Progenitor cell of endocrine pancreas (in vitro differentiated cells): ENCODE measurements around the gene ACSF3. TPM values are rescaled to one million over a fixed set of nuclear protein-coding genes. Genes with fewer than 3 reads are reported as not detected.
A peak's percentile ranks its signal among the peaks of the same experiment; 100 is the strongest.

Source experiments
- DNase-seq: peaks from one replicate; pipeline ENCODE4 v3.0.0; 2021; ENCODE audit warnings: low spot score; ENCODE audit not compliant: unreplicated experiment
- H3K27ac Mint-ChIP-seq: 2 replicates; pipeline ENCODE4 v1.8.0; 2021; ENCODE audit warnings: mild to moderate bottlenecking, moderate library complexity, mixed read lengths
- H3K27me3 Mint-ChIP-seq: 2 replicates; pipeline ENCODE4 v1.8.0; 2021; ENCODE audit warnings: mixed read lengths
- H3K36me3 Mint-ChIP-seq: 2 replicates; pipeline ENCODE4 v1.8.0; 2022; ENCODE audit warnings: mixed read lengths; ENCODE audit not compliant: insufficient read depth
- H3K4me1 Mint-ChIP-seq: 2 replicates; pipeline ENCODE4 v1.8.0; 2021; ENCODE audit warnings: low read depth, mixed read lengths
- H3K4me3 Mint-ChIP-seq: 2 replicates; pipeline ENCODE4 v1.8.0; 2021; ENCODE audit warnings: low read depth, mild to moderate bottlenecking, moderate library complexity, mixed read lengths
- H3K9me3 Mint-ChIP-seq: 2 replicates; pipeline ENCODE4 v1.8.0; 2021; ENCODE audit warnings: low read depth, mixed read lengths
- long read RNA-seq: library from polyadenylated mRNA; unstranded; transcript quantifications from one replicate; pipeline ENCODE4 v2.0.0, GENCODE V29; 2020
- total RNA-seq: library from RNA; stranded (reverse); gene quantifications from 2 replicates; pipeline ENCODE4 v1.2.1, GENCODE V29; 2021
- TF ChIP-seq, protein P1 (sequence below): fragments of 200-600 bp; sonication (generic); IDR thresholded peaks from one replicate; pipeline ENCODE4 v1.5.0; 2021; ENCODE audit warnings: antibody characterized with exemption, mild to moderate bottlenecking; ENCODE audit not compliant: unreplicated experiment

The ACSF3 gene
- total RNA-seq, result 25.2 and 31.3 TPM in 2 replicates
- long read RNA-seq, full-length matches to known transcripts, result 19 of 26 reads
- long read RNA-seq, partial matches to known transcripts, result 2 of 26 reads
- long read RNA-seq, other reads (novel, unspliced or antisense), result 5 of 26 reads

- Mint-ChIP-seq H3K27ac (peak within 1 kb of the TSS; percentile 81), H3K4me3 (peak within 1 kb of the TSS; percentile 88), H3K27me3 (peaks cover 49% of the 10 kb centered on the region), H3K9me3 (no peaks in the 10 kb centered on the region), H3K36me3 (no peaks in the 10 kb centered on the region), H3K4me1 (peaks cover 32% of the 10 kb centered on the region)
- TF ChIP-seq, protein P1, sequence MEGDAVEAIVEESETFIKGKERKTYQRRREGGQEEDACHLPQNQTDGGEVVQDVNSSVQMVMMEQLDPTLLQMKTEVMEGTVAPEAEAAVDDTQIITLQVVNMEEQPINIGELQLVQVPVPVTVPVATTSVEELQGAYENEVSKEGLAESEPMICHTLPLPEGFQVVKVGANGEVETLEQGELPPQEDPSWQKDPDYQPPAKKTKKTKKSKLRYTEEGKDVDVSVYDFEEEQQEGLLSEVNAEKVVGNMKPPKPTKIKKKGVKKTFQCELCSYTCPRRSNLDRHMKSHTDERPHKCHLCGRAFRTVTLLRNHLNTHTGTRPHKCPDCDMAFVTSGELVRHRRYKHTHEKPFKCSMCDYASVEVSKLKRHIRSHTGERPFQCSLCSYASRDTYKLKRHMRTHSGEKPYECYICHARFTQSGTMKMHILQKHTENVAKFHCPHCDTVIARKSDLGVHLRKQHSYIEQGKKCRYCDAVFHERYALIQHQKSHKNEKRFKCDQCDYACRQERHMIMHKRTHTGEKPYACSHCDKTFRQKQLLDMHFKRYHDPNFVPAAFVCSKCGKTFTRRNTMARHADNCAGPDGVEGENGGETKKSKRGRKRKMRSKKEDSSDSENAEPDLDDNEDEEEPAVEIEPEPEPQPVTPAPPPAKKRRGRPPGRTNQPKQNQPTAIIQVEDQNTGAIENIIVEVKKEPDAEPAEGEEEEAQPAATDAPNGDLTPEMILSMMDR, result no peak
- DNase-seq, result no peak
Observed at GRCh38 chr16:89093602-89094251, at the start of gene ACSF3. Gene ACSF3 (plus strand): TSS chr16:89093852. CDS start chr16:89100682, 6,830 bp downstream.

GRCh38 chr16:89044418-89045180 is 49.1 kb upstream of the ACSF3 start:
- H3K27me3 Mint-ChIP-seq, result peaks cover 20% of the 10 kb centered on the region
- H3K4me3 Mint-ChIP-seq, result no peak overlapping the region
- no peaks in the 10 kb centered on the region for H3K4me1 Mint-ChIP-seq
- TF ChIP-seq, protein P1, result no peak
- no peak overlapping the region for H3K27ac Mint-ChIP-seq
- no peaks in the 10 kb centered on the region for H3K36me3 Mint-ChIP-seq
- DNase-seq, result no peak
- peaks cover 3% of the 10 kb centered on the region for H3K9me3 Mint-ChIP-seq

DNA sequence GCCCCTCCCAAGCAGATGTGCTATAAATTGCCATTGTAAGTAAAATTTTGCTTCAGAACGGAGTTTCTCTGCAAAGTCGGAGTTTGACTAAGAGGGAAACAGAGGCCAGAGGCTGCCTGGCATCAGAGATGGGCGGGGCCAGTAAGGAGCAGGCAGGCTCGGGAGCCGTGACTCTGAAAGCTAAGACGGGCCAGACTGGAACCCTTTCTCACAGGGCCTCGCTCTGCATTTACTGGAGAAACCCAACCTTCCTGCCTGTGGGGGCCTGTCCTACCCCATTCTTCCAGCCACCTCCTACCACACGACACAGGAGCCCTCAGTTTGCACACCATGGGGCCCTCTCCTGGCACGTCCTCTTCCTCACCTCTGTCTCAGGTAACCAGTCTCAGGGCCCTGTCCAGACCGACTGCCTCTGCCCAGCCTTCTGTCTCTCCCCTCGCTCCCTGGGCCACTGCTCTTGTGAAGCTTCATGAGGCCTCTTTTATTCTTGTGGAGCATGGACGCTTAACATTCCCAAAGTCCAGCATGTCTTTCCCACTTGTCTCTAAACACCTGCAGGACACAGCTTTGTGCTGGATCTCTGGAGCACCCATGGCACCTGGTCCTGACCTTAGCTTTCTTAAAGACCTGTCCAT is 48.4 kb upstream of the ACSF3 start:
- peaks cover 20% of the 10 kb centered on the region for H3K27me3 Mint-ChIP-seq
- H3K9me3 Mint-ChIP-seq, result peaks cover 3% of the 10 kb centered on the region
- TF ChIP-seq, protein P1, result no peak
- no peaks in the 10 kb centered on the region for H3K4me1 Mint-ChIP-seq
- DNase-seq, result no peak
- no peak overlapping the region for H3K4me3 Mint-ChIP-seq
- no peak overlapping the region for H3K27ac Mint-ChIP-seq
- no peaks in the 10 kb centered on the region for H3K36me3 Mint-ChIP-seq

GRCh38 chr16:89045881-89046280 is 47.8 kb upstream of the ACSF3 start:
- H3K27ac Mint-ChIP-seq, result no peak overlapping the region
- TF ChIP-seq, protein P1, result no peak
- peaks cover 3% of the 10 kb centered on the region for H3K9me3 Mint-ChIP-seq
- no peaks in the 10 kb centered on the region for H3K36me3 Mint-ChIP-seq
- H3K4me1 Mint-ChIP-seq, result no peaks in the 10 kb centered on the region
- peaks cover 20% of the 10 kb centered on the region for H3K27me3 Mint-ChIP-seq
- no peak overlapping the region for H3K4me3 Mint-ChIP-seq
- no peak for DNase-seq

- H3K4me3 Mint-ChIP-seq, result no peak overlapping the region
- peaks cover 3% of the 10 kb centered on the region for H3K9me3 Mint-ChIP-seq
- H3K4me1 Mint-ChIP-seq, result no peaks in the 10 kb centered on the region
- H3K27ac Mint-ChIP-seq, result no peak overlapping the region
- DNase-seq, result no peak
- TF ChIP-seq, protein P1, result no peak
- peaks cover 20% of the 10 kb centered on the region for H3K27me3 Mint-ChIP-seq
- no peaks in the 10 kb centered on the region for H3K36me3 Mint-ChIP-seq
Observed at GRCh38 chr16:89046491-89046890, 47.2 kb upstream of the ACSF3 start.
